ENCODE results near the gene ARL6. TPM values are rescaled to one million over a fixed set of nuclear protein-coding genes. Genes with fewer than 3 reads are reported as not detected.

ARL6 gene
- total and polyA plus RNA-seq, 9 of the 15 experiments (the other 6 are each of a cell fraction or from before 2014, with no cell fraction given) = 0.91 to 2.9 (median 2.3) TPM

GRCh38 chr3:97820780-97821179 lies 56.2 kb downstream of the ARL6 start:
- no peak overlapping the region for H3K9ac ChIP-seq (ENCODE audit: insufficient read depth in 1 of 2, low read depth in 2 of 2, low read length in 2 of 2)
- H3K4me1 ChIP-seq (replicated peaks in 1 of 2; ENCODE audit: control insufficient read depth in 2 of 2, insufficient read depth in 2 of 2, low read length in 2 of 2) = peaks cover 0 to 14% of the 10 kb centered on the region in 2 experiments; a peak in 2 of 5 replicates
- H3K4me2 ChIP-seq (ENCODE audit: insufficient read depth, low read length) = no peak overlapping the region
- ATAC-seq = no peak
- POLR2A ChIA-PET = no interaction called here
- FAIRE-seq = no peak
- no peaks in the 10 kb centered on the region for H4K20me1 ChIP-seq (replicated peaks; ENCODE audit: control insufficient read depth, insufficient read depth, low read length)
- H3K4me3 ChIP-seq = no peak overlapping the region
- H2AFZ ChIP-seq (ENCODE audit: low read depth, low read length) = no peak overlapping the region
- intact Hi-C loops (cut with micrococcal nuclease) (no loop called here), in situ Hi-C loops (cut with MboI) (no loop called here)
- no TSS peak for BruUV-seq (replicated peaks)
- peak; percentile 77 for TF ChIP-seq ZFP36 (IDR thresholded peaks at IDR 0.05; ENCODE audit: low read depth, low read length, partially characterized antibody)
- TF ChIP-seq YBX1 (IDR thresholded peaks at IDR 0.05) = no peak
- no peaks in the 10 kb centered on the region for H3K79me2 ChIP-seq (ENCODE audit: control insufficient read depth, insufficient read depth, low read length)
- no peaks in the 10 kb centered on the region for H3K9me1 ChIP-seq (ENCODE audit: control insufficient read depth, insufficient read depth, low read length)
- DNase-seq (ENCODE audit: extremely low read depth in 1 of 4, low spot score in 3 of 4) = peak in 1 of 4 experiments; percentile 1
- no peaks in the 10 kb centered on the region for H3K9me3 ChIP-seq (replicated peaks; ENCODE audit: control insufficient read depth, insufficient read depth, low read depth, low read length)
- H3K27ac ChIP-seq (ENCODE audit: extremely low read depth, low read depth, low read length) = no peak overlapping the region
- WGBS (ENCODE audit: insufficient coverage, low coverage, missing lambda C conversion rate) = 2% methylated on average over 5 of the region's 5 CpGs
- CTCF ChIA-PET (ENCODE audit: low intra/inter-chr PET ratio) = no interaction called here
- H3K36me3 ChIP-seq (ENCODE audit: control insufficient read depth, insufficient read depth, low read length) = no peaks in the 10 kb centered on the region
- peaks cover 13 to 26% of the 10 kb centered on the region in 2 experiments for H3K27me3 ChIP-seq (ENCODE audit: control insufficient read depth in 2 of 2, insufficient read depth in 2 of 2, low read length in 2 of 2)

- ChIA-PET CTCF (ENCODE audit: low intra/inter-chr PET ratio) (no interaction called here), POLR2A (interaction anchor here (0.6 to 1.0 kb wide), 2 partner anchors 15 to 16 kb away, joined by 3 read pairs; no protein-coding TSS in a partner anchor)
- in situ Hi-C loops (cut with MboI) (no loop called here), intact Hi-C loops (cut with micrococcal nuclease) (no loop called here)
- Histone ChIP-seq H2AFZ (ENCODE audit: low read depth, low read length) (peak overlapping the region; percentile 82), H3K36me3 (ENCODE audit: control insufficient read depth, insufficient read depth, low read length) (no peaks in the 10 kb centered on the region), H4K20me1 (replicated peaks; ENCODE audit: control insufficient read depth, insufficient read depth, low read length) (no peaks in the 10 kb centered on the region), H3K4me1 (replicated peaks in 1 of 2; ENCODE audit: control insufficient read depth in 2 of 2, insufficient read depth in 2 of 2, low read length in 2 of 2) (peaks cover 0 to 14% of the 10 kb centered on the region in 2 experiments; a peak in 2 of 5 replicates), H3K4me2 (ENCODE audit: insufficient read depth, low read length) (peak overlapping the region; percentile 70), H3K27me3 (ENCODE audit: control insufficient read depth in 2 of 2, insufficient read depth in 2 of 2, low read length in 2 of 2) (peaks cover 13 to 26% of the 10 kb centered on the region in 2 experiments), H3K27ac (ENCODE audit: extremely low read depth, low read depth, low read length) (no peak overlapping the region), H3K9me3 (replicated peaks; ENCODE audit: control insufficient read depth, insufficient read depth, low read depth, low read length) (no peaks in the 10 kb centered on the region), H3K4me3 (peak overlapping the region; percentile 39), H3K79me2 (ENCODE audit: control insufficient read depth, insufficient read depth, low read length) (no peaks in the 10 kb centered on the region), H3K9ac (ENCODE audit: insufficient read depth in 1 of 2, low read depth in 2 of 2, low read length in 2 of 2) (peak overlapping the region; percentile 41 to 90; a peak in 2 of 4 replicates), H3K9me1 (ENCODE audit: control insufficient read depth, insufficient read depth, low read length) (no peaks in the 10 kb centered on the region)
- no peak for FAIRE-seq
- TF ChIP-seq ID3 (CRISPR knock-in tag; IDR thresholded peaks at IDR 0.05) (no peak), ID3 (tag; IDR thresholded peaks at IDR 0.05) (no peak)
- WGBS (ENCODE audit: insufficient coverage, low coverage, missing lambda C conversion rate) = 2% methylated on average over 18 of the region's 23 CpGs
- peak; percentile 56 for ATAC-seq
- BruUV-seq (replicated peaks) = no TSS peak
- peak in 2 of 4 experiments; percentile 4 to 7 for DNase-seq (ENCODE audit: extremely low read depth in 1 of 4, low spot score in 3 of 4)
Observed at GRCh38 chr3:97821287-97821773, 56.8 kb downstream of the ARL6 start.
